ENCODE results near the gene COL5A2. TPM values are rescaled to one million over a fixed set of nuclear protein-coding genes. Genes with fewer than 3 reads are reported as not detected.
A peak's percentile ranks its signal among the peaks of the same experiment; 100 is the strongest.

The COL5A2 gene
- total RNA-seq, 4 donors from 2014 or later = 16.1 to 62.8 (median 33.1) TPM

- intact Hi-C loops (cut with DNase I; ENCODE audit: low total_unique reads) (no loop called here), in situ Hi-C loops (cut with MboI; ENCODE audit: low pct_ligation_motif_present in 1 of 4, low pct_unique_long_range_greater_than_20kb in 1 of 4, low sequenced_read_pairs in 3 of 4) (no loop called here)
- TF ChIP-seq EP300 (IDR thresholded peaks at IDR 0.05; ENCODE audit: low read depth) = no peak
- TF ChIP-seq, protein P1, sequence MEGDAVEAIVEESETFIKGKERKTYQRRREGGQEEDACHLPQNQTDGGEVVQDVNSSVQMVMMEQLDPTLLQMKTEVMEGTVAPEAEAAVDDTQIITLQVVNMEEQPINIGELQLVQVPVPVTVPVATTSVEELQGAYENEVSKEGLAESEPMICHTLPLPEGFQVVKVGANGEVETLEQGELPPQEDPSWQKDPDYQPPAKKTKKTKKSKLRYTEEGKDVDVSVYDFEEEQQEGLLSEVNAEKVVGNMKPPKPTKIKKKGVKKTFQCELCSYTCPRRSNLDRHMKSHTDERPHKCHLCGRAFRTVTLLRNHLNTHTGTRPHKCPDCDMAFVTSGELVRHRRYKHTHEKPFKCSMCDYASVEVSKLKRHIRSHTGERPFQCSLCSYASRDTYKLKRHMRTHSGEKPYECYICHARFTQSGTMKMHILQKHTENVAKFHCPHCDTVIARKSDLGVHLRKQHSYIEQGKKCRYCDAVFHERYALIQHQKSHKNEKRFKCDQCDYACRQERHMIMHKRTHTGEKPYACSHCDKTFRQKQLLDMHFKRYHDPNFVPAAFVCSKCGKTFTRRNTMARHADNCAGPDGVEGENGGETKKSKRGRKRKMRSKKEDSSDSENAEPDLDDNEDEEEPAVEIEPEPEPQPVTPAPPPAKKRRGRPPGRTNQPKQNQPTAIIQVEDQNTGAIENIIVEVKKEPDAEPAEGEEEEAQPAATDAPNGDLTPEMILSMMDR (IDR thresholded peaks at IDR 0.05) = no peak
- TF ChIP-seq POLR2AphosphoS5 (IDR thresholded peaks at IDR 0.05) = no peak
- no peak for TF ChIP-seq POLR2A (IDR thresholded peaks at IDR 0.05)
- Histone ChIP-seq H3K4me1 (peaks cover 0 to 22% (median 6%) of the 10 kb centered on the region in 4 donors), H3K4me3 (peak overlapping the region; percentile 7 to 57 (median 40)), H3K36me3 (no peaks in the 10 kb centered on the region), H3K9me3 (no peaks in the 10 kb centered on the region), H3K27me3 (no peaks in the 10 kb centered on the region), H3K27ac (peak overlapping the region; percentile 78 to 88 (median 84))
- no peak for DNase-seq
- 66 to 81% methylated on average over 3 of the region's 3 CpGs for WGBS, 2 donors (ENCODE audit: low coverage in 1 of 2)
Observed at GRCh38 chr2:189176516-189176915, 3.0 kb downstream of the COL5A2 start.

GRCh38 chr2:189175869-189176433 is 3.6 kb downstream of the COL5A2 start:
- WGBS, 2 donors (ENCODE audit: low coverage in 1 of 2) = 64 to 83% methylated on average over 2 of the region's 2 CpGs
- Histone ChIP-seq H3K27ac (peak overlapping the region in 2 of 4 donors; percentile 11 to 85), H3K36me3 (no peaks in the 10 kb centered on the region), H3K4me3 (peak overlapping the region in 2 of 4 donors; percentile 46 to 57), H3K9me3 (no peaks in the 10 kb centered on the region), H3K27me3 (no peaks in the 10 kb centered on the region), H3K4me1 (peaks cover 0 to 22% (median 6%) of the 10 kb centered on the region in 4 donors)
- intact Hi-C loops (cut with DNase I; ENCODE audit: low total_unique reads) = no loop called here
- no peak for TF ChIP-seq POLR2A (IDR thresholded peaks at IDR 0.05)
- DNase-seq = no peak
- in situ Hi-C loops (cut with MboI; ENCODE audit: low pct_ligation_motif_present in 1 of 4, low pct_unique_long_range_greater_than_20kb in 1 of 4, low sequenced_read_pairs in 3 of 4) = no loop called here

- peak overlapping the region in 3 of 4 donors; percentile 1 to 42 (median 32) for H3K27ac ChIP-seq
Observed at GRCh38 chr2:189171956-189172609, 7.5 kb downstream of the COL5A2 start.

GRCh38 chr2:189168856-189169499 is 10.6 kb downstream of the COL5A2 start:
- no peak for DNase-seq
- 79 to 81% methylated on average over 2 of the region's 2 CpGs for WGBS, 2 donors (ENCODE audit: low coverage in 1 of 2)
- no peaks in the 10 kb centered on the region for H3K36me3 ChIP-seq
- no peaks in the 10 kb centered on the region for H3K9me3 ChIP-seq
- H3K4me1 ChIP-seq = peaks cover 0 to 35% (median 12%) of the 10 kb centered on the region in 4 donors
- intact Hi-C loops (cut with DNase I; ENCODE audit: low total_unique reads) (no loop called here), in situ Hi-C loops (cut with MboI; ENCODE audit: low pct_ligation_motif_present in 1 of 4, low pct_unique_long_range_greater_than_20kb in 1 of 4, low sequenced_read_pairs in 3 of 4) (no loop called here)
- no peak for TF ChIP-seq EP300 (IDR thresholded peaks at IDR 0.05; ENCODE audit: low read depth)
- TF ChIP-seq, protein P1 (IDR thresholded peaks at IDR 0.05) = no peak
- no peak for TF ChIP-seq POLR2AphosphoS5 (IDR thresholded peaks at IDR 0.05)
- TF ChIP-seq POLR2A (IDR thresholded peaks at IDR 0.05) = no peak
- peak overlapping the region in 1 of 4 donors; percentile 20 for H3K27ac ChIP-seq
- no peaks in the 10 kb centered on the region for H3K27me3 ChIP-seq
- H3K4me3 ChIP-seq = no peak overlapping the region

More at GRCh38 chr2:189171956-189172609, 7.5 kb downstream of the COL5A2 start:
- WGBS, 2 donors (ENCODE audit: low coverage in 1 of 2) = 67 to 88% methylated on average over 1 of the region's 1 CpG
- peaks cover 0 to 14% (median 5%) of the 10 kb centered on the region in 4 donors for H3K4me1 ChIP-seq
- DNase-seq = no peak
- in situ Hi-C loops (cut with MboI; ENCODE audit: low pct_ligation_motif_present in 1 of 4, low pct_unique_long_range_greater_than_20kb in 1 of 4, low sequenced_read_pairs in 3 of 4) = no loop called here
- H3K9me3 ChIP-seq = no peaks in the 10 kb centered on the region
- intact Hi-C loops (cut with DNase I; ENCODE audit: low total_unique reads) = no loop called here
- no peaks in the 10 kb centered on the region for H3K36me3 ChIP-seq
- H3K4me3 ChIP-seq = no peak overlapping the region
- TF ChIP-seq, protein P1 (IDR thresholded peaks at IDR 0.05) = peak in 1 of 5 experiments; percentile 16
- no peak for TF ChIP-seq POLR2AphosphoS5 (IDR thresholded peaks at IDR 0.05)
- no peak for TF ChIP-seq EP300 (IDR thresholded peaks at IDR 0.05; ENCODE audit: low read depth)
- TF ChIP-seq POLR2A (IDR thresholded peaks at IDR 0.05) = no peak
- H3K27me3 ChIP-seq = no peaks in the 10 kb centered on the region
